ENCODE results near the gene HMCN2.

DNA sequence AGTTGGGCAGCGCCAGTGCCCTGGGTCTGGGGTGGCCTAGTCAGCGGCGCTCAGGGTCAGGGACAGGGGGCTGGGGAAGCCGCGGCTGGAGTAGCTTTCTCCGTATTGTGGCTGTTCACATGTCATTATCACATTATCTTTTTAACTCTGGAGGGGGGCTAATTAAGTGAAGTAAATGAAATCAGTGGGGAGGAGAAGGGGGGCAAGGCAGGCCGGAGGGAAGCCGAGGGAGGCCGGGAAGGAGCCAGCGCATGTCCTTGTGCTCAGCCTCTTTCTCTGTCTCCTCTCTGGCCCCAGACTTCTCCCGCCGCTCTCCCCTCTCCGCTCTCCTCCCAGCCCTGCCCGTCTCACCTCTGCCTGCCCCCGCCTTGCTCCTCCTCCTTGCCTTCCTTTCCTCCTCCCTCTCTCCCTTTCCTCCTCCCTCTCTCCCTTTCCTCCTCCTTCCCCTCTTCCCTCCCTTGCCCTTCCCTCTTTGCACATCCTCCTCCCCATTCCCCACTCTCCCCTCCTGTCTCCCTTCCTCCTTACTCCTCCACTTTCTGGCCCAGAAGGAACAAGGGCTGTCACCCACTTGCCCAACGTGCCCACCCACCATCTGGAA is 217.9 kb downstream of the HMCN2 start:
- no peak for TF ChIP-seq POLR2A (IDR thresholded peaks at IDR 0.05)
- TF ChIP-seq, protein P1, sequence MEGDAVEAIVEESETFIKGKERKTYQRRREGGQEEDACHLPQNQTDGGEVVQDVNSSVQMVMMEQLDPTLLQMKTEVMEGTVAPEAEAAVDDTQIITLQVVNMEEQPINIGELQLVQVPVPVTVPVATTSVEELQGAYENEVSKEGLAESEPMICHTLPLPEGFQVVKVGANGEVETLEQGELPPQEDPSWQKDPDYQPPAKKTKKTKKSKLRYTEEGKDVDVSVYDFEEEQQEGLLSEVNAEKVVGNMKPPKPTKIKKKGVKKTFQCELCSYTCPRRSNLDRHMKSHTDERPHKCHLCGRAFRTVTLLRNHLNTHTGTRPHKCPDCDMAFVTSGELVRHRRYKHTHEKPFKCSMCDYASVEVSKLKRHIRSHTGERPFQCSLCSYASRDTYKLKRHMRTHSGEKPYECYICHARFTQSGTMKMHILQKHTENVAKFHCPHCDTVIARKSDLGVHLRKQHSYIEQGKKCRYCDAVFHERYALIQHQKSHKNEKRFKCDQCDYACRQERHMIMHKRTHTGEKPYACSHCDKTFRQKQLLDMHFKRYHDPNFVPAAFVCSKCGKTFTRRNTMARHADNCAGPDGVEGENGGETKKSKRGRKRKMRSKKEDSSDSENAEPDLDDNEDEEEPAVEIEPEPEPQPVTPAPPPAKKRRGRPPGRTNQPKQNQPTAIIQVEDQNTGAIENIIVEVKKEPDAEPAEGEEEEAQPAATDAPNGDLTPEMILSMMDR (IDR thresholded peaks at IDR 0.05): no peak

Data from right lobe of liver (tissue), 4 donors.